Stimulated activated CD4-positive, alpha-beta T cell treated with anti-CD3 and anti-CD28 coated beads, Interleukin-1b, Interleukin-23, amount 100 ng/mL, for 24 hours (primary cell): Measurements from ENCODE around the gene VSIG1.

Source experiments
- DNase-seq, 4 experiments: peaks; one replicate each; pipeline ENCODE4 v3.0.0-alpha.2; 2020; ENCODE audit warnings: low read depth in 4 of 4, low spot score in 1 of 4

The VSIG1 gene

GRCh38 chrX:108044554-108045256, at the start of gene VSIG1:
VSIG1 (plus strand) TSS chrX:108045065; CDS start chrX:108045131, 66 bp downstream.
- no peak for DNase-seq

GRCh38 chrX:107996124-107996523, 48.7 kb upstream of the VSIG1 start:
- DNase-seq = no peak

- DNase-seq = no peak
Observed at GRCh38 chrX:108000751-108001150, 44.1 kb upstream of the VSIG1 start.

- DNase-seq = no peak
Observed at GRCh38 chrX:108001218-108001814, 43.5 kb upstream of the VSIG1 start.

GRCh38 chrX:108018656-108019381, 26.0 kb upstream of the VSIG1 start:
- no peak for DNase-seq

- no peak for DNase-seq
Observed at GRCh38 chrX:108019382-108019875, 25.4 kb upstream of the VSIG1 start.

GRCh38 chrX:108020631-108021030, 24.2 kb upstream of the VSIG1 start:
- no peak for DNase-seq

- no peak for DNase-seq
Observed at GRCh38 chrX:108022491-108023089, 22.3 kb upstream of the VSIG1 start.

- DNase-seq = no peak
Observed at GRCh38 chrX:108025376-108025775, 19.5 kb upstream of the VSIG1 start.

GRCh38 chrX:108025954-108026600, 18.8 kb upstream of the VSIG1 start:
- no peak for DNase-seq

GRCh38 chrX:108028854-108029253, 16.0 kb upstream of the VSIG1 start:
- no peak for DNase-seq

- DNase-seq = no peak
Observed at GRCh38 chrX:108029928-108030711, 14.7 kb upstream of the VSIG1 start.

GRCh38 chrX:108032944-108033343, 11.9 kb upstream of the VSIG1 start:
- DNase-seq = no peak

GRCh38 chrX:108033890-108034289, 11.0 kb upstream of the VSIG1 start:
- no peak for DNase-seq

- no peak for DNase-seq
Observed at GRCh38 chrX:108034725-108035124, 10.1 kb upstream of the VSIG1 start.

GRCh38 chrX:108036298-108036973, 8.4 kb upstream of the VSIG1 start:
- DNase-seq = no peak

GRCh38 chrX:108049649-108050048, 4.8 kb downstream of the VSIG1 start:
- DNase-seq = no peak

GRCh38 chrX:108053218-108053617, 8.4 kb downstream of the VSIG1 start:
- no peak for DNase-seq

- no peak for DNase-seq
Observed at GRCh38 chrX:108055546-108055945, 10.7 kb downstream of the VSIG1 start.

- no peak for DNase-seq
Observed at GRCh38 chrX:108059801-108060200, 14.9 kb downstream of the VSIG1 start.
